Naive B cell (primary cell): ENCODE measurements around the gene BCL2L1. TPM values are rescaled to one million over a fixed set of nuclear protein-coding genes. Genes with fewer than 3 reads are reported as not detected.

Experiments
- ATAC-seq, 2 donors: fragments of 150-1000 bp; cut with Tn5 transposase; 2 replicates each; pipeline ENCODE4 v1.10.0; 2021; ENCODE audit warnings: low read depth in 2 of 2, mild to moderate bottlenecking in 2 of 2, moderate library complexity in 2 of 2
- DNase-seq: peaks from one replicate; pipeline ENCODE4 v3.0.0; 2022
- H3K27ac Mint-ChIP-seq, 6 donors: one replicate each; pipeline ENCODE4 v1.8.0; 2020 to 2022; ENCODE audit warnings: mild to moderate bottlenecking in 6 of 6, mixed read lengths in 6 of 6, moderate library complexity in 5 of 6, inconsistent platforms in 2 of 6
- H3K27me3 Mint-ChIP-seq, 3 donors: one replicate each; pipeline ENCODE4 v1.8.0; 2021 to 2022; ENCODE audit warnings: mixed read lengths in 3 of 3, mild to moderate bottlenecking in 1 of 3
- H3K36me3 Mint-ChIP-seq, 2 donors: one replicate each; pipeline ENCODE4 v1.8.0; 2020 to 2022; ENCODE audit warnings: mixed read lengths in 2 of 2, inconsistent platforms in 1 of 2, mild to moderate bottlenecking in 1 of 2
- H3K4me1 Mint-ChIP-seq, 3 donors: one replicate each; pipeline ENCODE4 v1.8.0; 2020 to 2022; ENCODE audit warnings: mixed read lengths in 3 of 3, inconsistent platforms in 1 of 3, mild to moderate bottlenecking in 1 of 3, moderate library complexity in 1 of 3
- H3K4me3 Mint-ChIP-seq, 8 donors: one replicate each; pipeline ENCODE4 v1.8.0; 2020 to 2022; ENCODE audit warnings: mild to moderate bottlenecking in 8 of 8, mixed read lengths in 8 of 8, moderate library complexity in 8 of 8, inconsistent platforms in 2 of 8
- H3K9me3 Mint-ChIP-seq, 7 donors: one replicate each; pipeline ENCODE4 v1.8.0; 2020 to 2022; ENCODE audit warnings: mixed read lengths in 7 of 7, mild to moderate bottlenecking in 5 of 7, inconsistent platforms in 2 of 7, moderate library complexity in 1 of 7
- polyA plus RNA-seq, 6 donors: library from polyadenylated mRNA; unstranded; fragments of 300-500 nt; fragmentation: Illumina TruSeq; gene quantifications; one replicate each; pipeline ENCODE4 v1.2.3, GENCODE V29; 2021; ENCODE audit warnings: low read depth in 6 of 6

The BCL2L1 gene
- polyA plus RNA-seq, 6 donors from 2014 or later, result 6.2 to 13.0 (median 8.9) TPM

DNA sequence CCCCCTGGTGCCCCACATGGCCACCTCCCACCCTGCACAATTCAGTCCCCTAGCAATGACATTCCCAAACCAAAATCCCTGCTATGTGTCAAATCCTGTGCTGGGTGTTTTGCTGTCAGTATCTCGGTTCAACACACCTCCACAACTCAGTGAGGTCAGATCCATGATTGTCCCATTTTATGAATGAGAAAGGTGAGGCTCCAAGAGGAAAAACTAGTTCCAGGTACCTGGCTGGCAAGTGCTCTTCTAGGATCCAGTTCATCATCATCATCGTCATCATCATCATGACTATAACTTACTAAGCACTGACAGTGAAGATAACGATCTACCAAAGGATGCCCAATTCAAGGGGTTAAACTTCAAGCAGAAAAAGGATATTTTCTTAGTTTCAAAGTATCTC is 102.4 kb downstream of the BCL2L1 start:
- Mint-ChIP-seq H3K9me3 (peaks cover 0 to 1% (median 0%) of the 10 kb centered on the region in 7 donors), H3K36me3 (no peaks in the 10 kb centered on the region)
- ATAC-seq, result no peak

DNA sequence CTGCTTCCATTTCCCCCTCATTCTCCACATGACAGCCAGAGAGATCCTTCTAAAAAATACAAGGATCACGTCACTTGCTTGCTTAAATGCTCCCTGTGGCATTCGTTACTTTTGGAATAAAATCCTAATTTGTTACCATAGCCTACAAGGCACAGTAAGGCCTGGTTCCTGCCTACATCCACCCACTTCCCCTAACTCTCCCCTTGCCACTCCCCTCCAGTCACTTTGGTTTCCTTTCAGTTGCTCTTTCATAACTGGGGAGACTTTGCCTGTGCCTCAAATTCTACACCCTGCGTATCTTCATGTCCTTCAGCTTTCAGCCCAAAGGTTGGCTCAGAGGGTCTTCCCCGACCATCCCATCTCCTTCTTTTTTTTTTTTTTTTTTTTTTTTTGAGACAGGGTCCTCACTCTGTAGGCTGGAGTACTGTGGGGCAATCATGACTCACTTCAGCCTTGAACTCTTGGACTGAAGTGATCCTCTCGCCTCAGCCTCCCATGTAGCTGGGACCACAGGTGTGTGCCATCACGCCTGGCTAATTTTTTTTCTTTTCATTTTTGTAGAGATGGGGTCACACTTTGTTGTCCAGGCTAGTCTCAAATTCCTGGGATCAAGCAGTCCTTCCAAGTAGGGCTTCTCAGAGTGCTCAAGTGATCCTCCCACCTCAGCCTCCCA is 105.1 kb downstream of the BCL2L1 start:
- Mint-ChIP-seq H3K36me3 (no peaks in the 10 kb centered on the region), H3K9me3 (no peaks in the 10 kb centered on the region), H3K4me1 (peaks cover 5 to 36% (median 32%) of the 10 kb centered on the region in 3 donors), H3K27ac (peak overlapping the region in 3 of 6 donors; percentile 59 to 76 (median 72)), H3K27me3 (peaks cover 0 to 8% (median 5%) of the 10 kb centered on the region in 3 donors), H3K4me3 (peak overlapping the region in 4 of 8 donors; percentile 32 to 71 (median 42))
- ATAC-seq (peak; percentile 25 to 67), DNase-seq (peak; percentile 28)

More for the DNA sequence above, 102.4 kb downstream of the BCL2L1 start:
- Mint-ChIP-seq H3K4me1 (peaks cover 5 to 36% (median 29%) of the 10 kb centered on the region in 3 donors), H3K4me3 (peak overlapping the region in 2 of 8 donors; percentile 24 to 46), H3K27ac (peak overlapping the region in 1 of 6 donors; percentile 80), H3K27me3 (peaks cover 0 to 8% (median 0%) of the 10 kb centered on the region in 3 donors)
- no peak for DNase-seq

DNA sequence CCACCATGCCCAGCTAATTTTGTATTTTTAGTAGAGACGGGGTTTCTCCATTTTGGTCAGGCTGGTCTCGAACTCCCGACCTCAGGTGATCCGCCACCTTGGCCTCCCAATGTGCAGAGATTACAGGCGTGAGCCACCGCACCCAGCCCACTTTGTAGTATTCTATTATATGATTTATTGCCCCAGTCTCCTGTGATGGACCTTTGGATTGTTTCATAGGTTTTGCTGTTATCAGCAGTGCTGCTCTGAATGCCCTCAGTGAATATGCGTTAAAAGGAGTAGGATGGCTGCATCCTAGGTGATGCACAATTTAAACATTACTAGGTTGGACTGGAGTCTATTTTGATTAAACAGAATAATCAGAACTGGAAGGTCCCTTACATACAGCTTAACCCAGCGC is 107.3 kb downstream of the BCL2L1 start:
- no peak overlapping the region for H3K27ac Mint-ChIP-seq
- DNase-seq (no peak), ATAC-seq (no peak)
- H3K27me3 Mint-ChIP-seq, result peaks cover 7 to 16% (median 8%) of the 10 kb centered on the region in 3 donors
- no peak overlapping the region for H3K4me3 Mint-ChIP-seq
- H3K36me3 Mint-ChIP-seq, result no peaks in the 10 kb centered on the region
- peaks cover 5 to 21% (median 18%) of the 10 kb centered on the region in 3 donors for H3K4me1 Mint-ChIP-seq
- H3K9me3 Mint-ChIP-seq, result no peaks in the 10 kb centered on the region

Other genes with a start within 250 kb of the BCL2L1 start
- gene DEFB124, start 247.7 kb downstream of the BCL2L1 start, polyA plus RNA-seq, result not detected
- gene REM1, start 247.6 kb downstream of the BCL2L1 start, polyA plus RNA-seq, result not detected
- gene HM13, start 208.4 kb downstream of the BCL2L1 start, polyA plus RNA-seq, result 100 to 1,000 TPM in 2 of 6 donors, 10 to 100 TPM in 4; 71.9 to 118 (median 88.0) TPM
- 1 to 10 TPM in 2 of 6 donors, under 1 TPM in 2, not detected in 2; 0.86 to 2.0 (median 1.1) TPM for gene ID1, start 117.6 kb downstream of the BCL2L1 start, polyA plus RNA-seq
- 1 to 10 TPM in 3 of 6 donors, under 1 TPM in 1, not detected in 2; 0.64 to 2.8 (median 1.4) TPM for gene COX4I2, start 85.0 kb downstream of the BCL2L1 start, polyA plus RNA-seq
- gene TPX2, start 16.4 kb upstream of the BCL2L1 start, polyA plus RNA-seq, result under 1 TPM in 5 of 6 donors, not detected in 1; 0.08 to 0.44 (median 0.18) TPM
- not detected for gene MYLK2, start 96.5 kb upstream of the BCL2L1 start, polyA plus RNA-seq
- gene FOXS1, start 122.7 kb upstream of the BCL2L1 start, polyA plus RNA-seq, result not detected
- gene DUSP15, start 147.7 kb upstream of the BCL2L1 start, polyA plus RNA-seq, result 1 to 10 TPM in 1 of 6 donors, not detected in 5; 1.7 TPM
- under 1 TPM in 3 of 6 donors, not detected in 3; 0.09 to 0.43 (median 0.21) TPM for gene TTLL9, start 147.8 kb upstream of the BCL2L1 start, polyA plus RNA-seq
- 10 to 100 TPM; 16.3 to 27.4 (median 20.8) TPM for gene PDRG1, start 229.2 kb upstream of the BCL2L1 start, polyA plus RNA-seq
- gene XKR7, start 245.3 kb upstream of the BCL2L1 start, polyA plus RNA-seq, result under 1 TPM in 1 of 6 donors, not detected in 5; 0.03 TPM